ENCODE results near the gene SRP14. TPM values are rescaled to one million over a fixed set of nuclear protein-coding genes. Genes with fewer than 3 reads are reported as not detected.
"Not testable (repeated sequence)": the region's sequence is repeated elsewhere in the genome, so short reads cannot be mapped to it uniquely, and the experiment has no call there.

The SRP14 gene
- total RNA-seq, 4 donors from 2014 or later: 142 to 485 (median 230) TPM

DNA sequence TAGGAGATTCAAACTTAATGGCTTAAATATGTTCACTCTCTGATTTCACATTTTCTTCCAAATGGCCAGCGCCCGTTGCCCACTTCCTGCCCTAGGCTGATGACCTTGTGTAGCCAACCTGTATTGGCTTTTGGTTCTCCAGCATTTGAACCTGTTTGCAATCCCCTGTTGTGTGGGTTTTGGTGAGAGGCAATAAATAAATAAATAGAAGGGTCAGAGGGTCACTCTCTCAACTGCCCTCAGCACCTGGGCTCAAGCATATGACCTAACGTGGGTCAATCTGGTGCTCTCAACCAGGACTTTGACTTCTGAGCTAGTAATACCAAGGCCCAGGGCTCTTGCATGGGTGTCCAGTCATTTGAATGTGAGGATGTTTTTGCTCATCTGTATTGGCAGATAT, 1.8 kb upstream of the SRP14 start:
- Histone ChIP-seq H3K9me3 (no peaks in the 10 kb centered on the region), H3K27ac (no peak overlapping the region), H3K4me1 (peaks cover 4 to 14% of the 10 kb centered on the region in 2 donors), H3K4me3 (no peak overlapping the region), H3K36me3 (no peaks in the 10 kb centered on the region), H3K27me3 (no peaks in the 10 kb centered on the region)
- DNase-seq: no peak
- intact Hi-C loops (cut with DNase I; ENCODE audit: low total_unique reads): no loop called here
- TF ChIP-seq, protein P1, sequence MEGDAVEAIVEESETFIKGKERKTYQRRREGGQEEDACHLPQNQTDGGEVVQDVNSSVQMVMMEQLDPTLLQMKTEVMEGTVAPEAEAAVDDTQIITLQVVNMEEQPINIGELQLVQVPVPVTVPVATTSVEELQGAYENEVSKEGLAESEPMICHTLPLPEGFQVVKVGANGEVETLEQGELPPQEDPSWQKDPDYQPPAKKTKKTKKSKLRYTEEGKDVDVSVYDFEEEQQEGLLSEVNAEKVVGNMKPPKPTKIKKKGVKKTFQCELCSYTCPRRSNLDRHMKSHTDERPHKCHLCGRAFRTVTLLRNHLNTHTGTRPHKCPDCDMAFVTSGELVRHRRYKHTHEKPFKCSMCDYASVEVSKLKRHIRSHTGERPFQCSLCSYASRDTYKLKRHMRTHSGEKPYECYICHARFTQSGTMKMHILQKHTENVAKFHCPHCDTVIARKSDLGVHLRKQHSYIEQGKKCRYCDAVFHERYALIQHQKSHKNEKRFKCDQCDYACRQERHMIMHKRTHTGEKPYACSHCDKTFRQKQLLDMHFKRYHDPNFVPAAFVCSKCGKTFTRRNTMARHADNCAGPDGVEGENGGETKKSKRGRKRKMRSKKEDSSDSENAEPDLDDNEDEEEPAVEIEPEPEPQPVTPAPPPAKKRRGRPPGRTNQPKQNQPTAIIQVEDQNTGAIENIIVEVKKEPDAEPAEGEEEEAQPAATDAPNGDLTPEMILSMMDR (IDR thresholded peaks at IDR 0.05): no peak
- no peak for TF ChIP-seq POLR2A (IDR thresholded peaks at IDR 0.05)

DNA sequence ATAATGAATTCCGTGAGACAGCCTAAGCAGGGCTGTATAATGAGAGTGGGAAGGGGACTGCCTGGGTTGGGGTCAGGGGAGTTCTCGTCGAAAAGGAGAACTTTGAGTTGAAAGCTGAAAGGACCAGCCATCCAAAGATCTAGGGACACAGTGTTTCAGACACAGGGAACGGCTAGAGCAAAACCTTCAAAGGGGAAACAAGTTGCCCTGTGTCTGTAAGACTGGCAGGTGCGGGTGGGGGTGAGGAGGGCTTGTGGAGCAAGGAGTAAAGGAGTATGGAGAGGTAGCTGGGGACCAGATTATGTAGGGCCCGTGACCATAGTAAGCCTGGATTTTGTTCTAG, 1.3 kb upstream of the SRP14 start:
- H3K27ac ChIP-seq: peak overlapping the region in 1 of 2 donors; percentile 87
- H3K36me3 ChIP-seq: no peaks in the 10 kb centered on the region
- H3K9me3 ChIP-seq: no peaks in the 10 kb centered on the region
- intact Hi-C loops (cut with DNase I; ENCODE audit: low total_unique reads): no loop called here
- TF ChIP-seq, protein P1 (IDR thresholded peaks at IDR 0.05): no peak
- TF ChIP-seq POLR2A (IDR thresholded peaks at IDR 0.05): no peak
- H3K4me1 ChIP-seq: peaks cover 4 to 9% of the 10 kb centered on the region in 2 donors
- no peak overlapping the region for H3K4me3 ChIP-seq
- no peaks in the 10 kb centered on the region for H3K27me3 ChIP-seq
- no peak for DNase-seq

GRCh38 chr15:40038275-40038637, 725 bp downstream of the SRP14 start:
- H3K27ac ChIP-seq: peak overlapping the region; percentile 87 to 91
- H3K36me3 ChIP-seq: no peaks in the 10 kb centered on the region
- intact Hi-C loops (cut with DNase I; ENCODE audit: low total_unique reads): no loop called here
- no peak for DNase-seq
- peaks cover 4 to 9% of the 10 kb centered on the region in 2 donors for H3K4me1 ChIP-seq
- peak overlapping the region; percentile 58 to 69 for H3K4me3 ChIP-seq
- H3K9me3 ChIP-seq: no peaks in the 10 kb centered on the region
- H3K27me3 ChIP-seq: no peaks in the 10 kb centered on the region
- TF ChIP-seq, protein P1 (IDR thresholded peaks at IDR 0.05): no peak
- TF ChIP-seq POLR2A (IDR thresholded peaks at IDR 0.05): no peak

GRCh38 chr15:40037721-40038120, 1.3 kb downstream of the SRP14 start:
- no peaks in the 10 kb centered on the region for H3K36me3 ChIP-seq

DNA sequence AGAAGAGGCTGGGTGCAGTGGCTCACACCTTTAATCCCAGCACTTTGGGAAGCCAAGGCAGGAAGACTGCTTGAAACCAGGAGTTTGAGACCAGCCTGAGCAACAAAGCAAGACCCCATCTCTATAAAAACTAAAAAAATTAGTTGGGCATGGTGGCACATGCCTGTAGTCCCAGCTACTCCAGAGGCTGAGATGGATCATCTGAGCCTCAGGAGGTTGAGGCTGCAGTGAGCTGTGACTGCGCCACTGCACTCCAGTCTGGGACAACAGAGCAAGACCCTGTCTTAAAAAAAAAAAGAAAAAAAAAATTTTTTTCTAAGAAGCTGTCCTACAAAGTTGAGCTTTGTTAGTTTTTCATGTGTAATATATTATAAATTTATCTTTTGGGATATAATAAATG, 3.8 kb downstream of the SRP14 start:
- peak overlapping the region in 1 of 2 donors; percentile 32 for H3K27ac ChIP-seq
- DNase-seq; intact Hi-C loops (cut with DNase I; ENCODE audit: low total_unique reads); H3K36me3 ChIP-seq; H3K4me1 ChIP-seq; H3K9me3 ChIP-seq; H3K4me3 ChIP-seq; H3K27me3 ChIP-seq: not testable (repeated sequence)

More at GRCh38 chr15:40037721-40038120, 1.3 kb downstream of the SRP14 start:
- H3K9me3 ChIP-seq: no peaks in the 10 kb centered on the region
- H3K4me3 ChIP-seq: peak overlapping the region; percentile 58 to 69
- intact Hi-C loops (cut with DNase I; ENCODE audit: low total_unique reads): no loop called here
- H3K27ac ChIP-seq: peak overlapping the region; percentile 87 to 91
- DNase-seq: no peak
- TF ChIP-seq, protein P1 (IDR thresholded peaks at IDR 0.05): no peak
- TF ChIP-seq POLR2A (IDR thresholded peaks at IDR 0.05): no peak
- no peaks in the 10 kb centered on the region for H3K27me3 ChIP-seq
- H3K4me1 ChIP-seq: peaks cover 4 to 9% of the 10 kb centered on the region in 2 donors
